ENCODE data around the gene COL2A1.
"Not testable (repeated sequence)": the region's sequence is repeated elsewhere in the genome, so short reads cannot be mapped to it uniquely, and the experiment has no call there.

The COL2A1 gene

GRCh38 chr12:47975036-47975620, 29.1 kb downstream of the COL2A1 start:
- no peak for DNase-seq (ENCODE audit: low read depth)

- DNase-seq (ENCODE audit: low read depth), result no peak
These were observed 30.4 kb downstream of the COL2A1 start for GRCh38 chr12:47973870-47974269.

- DNase-seq (ENCODE audit: low read depth), result no peak
These were observed 31.4 kb downstream of the COL2A1 start for GRCh38 chr12:47972895-47973294.

- no peak for DNase-seq (ENCODE audit: low read depth)
These were observed 33.4 kb downstream of the COL2A1 start for GRCh38 chr12:47970843-47971242.

GRCh38 chr12:47969845-47970244, 34.4 kb downstream of the COL2A1 start:
- DNase-seq (ENCODE audit: low read depth), result no peak

- no peak for DNase-seq (ENCODE audit: low read depth)
These were observed 36.6 kb downstream of the COL2A1 start for GRCh38 chr12:47967461-47968321.

- DNase-seq (ENCODE audit: low read depth), result no peak
These were observed 38.7 kb downstream of the COL2A1 start for GRCh38 chr12:47965581-47965980.

GRCh38 chr12:47964106-47964728, 40.1 kb downstream of the COL2A1 start:
- DNase-seq (ENCODE audit: low read depth), result no peak

- DNase-seq (ENCODE audit: low read depth), result peak; percentile 87
These were observed 40.8 kb downstream of the COL2A1 start, which contains the start of gene TMEM106C for GRCh38 chr12:47963340-47964040. Gene TMEM106C (plus strand): TSS chr12:47963596. CDS start chr12:47964237, 641 bp downstream.

- DNase-seq (ENCODE audit: low read depth), result no peak
These were observed 42.1 kb downstream of the COL2A1 start for GRCh38 chr12:47962198-47962597.

GRCh38 chr12:47957671-47958070, 46.6 kb downstream of the COL2A1 start:
- not testable (repeated sequence) for DNase-seq (ENCODE audit: low read depth)

- DNase-seq (ENCODE audit: low read depth), result no peak
These were observed 49.2 kb downstream of the COL2A1 start for GRCh38 chr12:47955059-47955458.

- DNase-seq (ENCODE audit: low read depth), result no peak
These were observed 49.7 kb downstream of the COL2A1 start for GRCh38 chr12:47954467-47955045.

GRCh38 chr12:47954058-47954457, 50.2 kb downstream of the COL2A1 start:
- DNase-seq (ENCODE audit: low read depth), result no peak

GRCh38 chr12:47950856-47951468, 53.3 kb downstream of the COL2A1 start:
- no peak for DNase-seq (ENCODE audit: low read depth)

- peak; percentile 10 for DNase-seq (ENCODE audit: low read depth)
These were observed 54.6 kb downstream of the COL2A1 start for GRCh38 chr12:47949441-47950341.

- no peak for DNase-seq (ENCODE audit: low read depth)
These were observed 56.9 kb downstream of the COL2A1 start for GRCh38 chr12:47947341-47947740.

GRCh38 chr12:47946413-47947323, 57.6 kb downstream of the COL2A1 start:
- no peak for DNase-seq (ENCODE audit: low read depth)

GRCh38 chr12:47945341-47945728, 58.9 kb downstream of the COL2A1 start:
- no peak for DNase-seq (ENCODE audit: low read depth)

Measured in stimulated activated CD4-positive, alpha-beta T cell treated with anti-CD3 and anti-CD28 coated beads, Interleukin-2, amount 100 ng/mL, for 4 hours (primary cell).